Measurements from ENCODE around the gene GSK3B. TPM values are rescaled to one million over a fixed set of nuclear protein-coding genes. Genes with fewer than 3 reads are reported as not detected.

Gene GSK3B
- total and polyA plus RNA-seq, 10 of the 15 experiments (the other 5 are each of a cell fraction or from before 2014, with no cell fraction given): 8.5 to 49.8 (median 25.5) TPM

GRCh38 chr3:120029749-120030148, 64.5 kb downstream of the GSK3B start (continued):
- TF ChIP-seq CTCF (IDR thresholded peaks at IDR 0.05 in 2 of 3, conservative IDR thresholded peaks at IDR 0.05 in 1 of 3; ENCODE audit: control insufficient read depth in 2 of 3, extremely low read depth in 1 of 3, insufficient read depth in 1 of 3, low read depth in 3 of 3, low read length in 3 of 3) (no peak), TARDBP (IDR thresholded peaks at IDR 0.05; ENCODE audit: borderline replicate concordance) (no peak), TBL1XR1 (IDR thresholded peaks at IDR 0.05; ENCODE audit: low read depth, low read length) (no peak), MYC (IDR thresholded peaks at IDR 0.05; ENCODE audit: insufficient read depth, insufficient read length, insufficient replicate concordance, low read length, severe bottlenecking) (no peak), ASH2L (IDR thresholded peaks at IDR 0.05; ENCODE audit: borderline replicate concordance, low read depth) (no peak), NFYB (IDR thresholded peaks at IDR 0.05; ENCODE audit: insufficient read depth, low read depth, low read length) (no peak), NBN (IDR thresholded peaks at IDR 0.05) (no peak), SUZ12 (IDR thresholded peaks at IDR 0.05; ENCODE audit: unreplicated experiment) (no peak), TAF1 (IDR thresholded peaks at IDR 0.05; ENCODE audit: borderline replicate concordance, low read depth, low read length) (no peak)

- intact Hi-C loops (cut with micrococcal nuclease; ENCODE audit: unreplicated experiment) (no loop called here), in situ Hi-C loops (cut with MboI) (no loop called here)
- Histone ChIP-seq H2AFZ (ENCODE audit: control insufficient read depth, low read depth, low read length) (no peak overlapping the region), H3K27ac (ENCODE audit: control insufficient read depth, insufficient read depth) (no peak overlapping the region), H3K27me3 (replicated peaks in 1 of 2; ENCODE audit: control insufficient read depth in 2 of 2, insufficient read depth in 2 of 2, low read length in 1 of 2) (no peaks in the 10 kb centered on the region), H3K9me3 (replicated peaks; ENCODE audit: control insufficient read depth, insufficient read depth, low read length) (peaks cover 5% of the 10 kb centered on the region; the same call in 2 of the 3 replicates), H4K20me1 (ENCODE audit: control insufficient read depth, insufficient read depth) (no peaks in the 10 kb centered on the region), H3K36me3 (ENCODE audit: control insufficient read depth in 2 of 2, insufficient read depth in 2 of 2, low read length in 1 of 2) (peaks cover 0 to 2% of the 10 kb centered on the region in 2 experiments; a peak in 2 of 4 replicates), H3K4me2 (ENCODE audit: control insufficient read depth, insufficient read depth) (no peak overlapping the region), H3K4me1 (ENCODE audit: control insufficient read depth, insufficient read depth, low read length) (no peaks in the 10 kb centered on the region), H3K4me3 (no peak overlapping the region), H3K79me2 (ENCODE audit: control insufficient read depth, insufficient read depth, low read length) (peaks cover 85% of the 10 kb centered on the region), H3K9ac (ENCODE audit: control insufficient read depth, insufficient read depth, low read length) (no peak overlapping the region)
- ChIA-PET SMC1A (ENCODE audit: uncharacterized antibody, unreplicated experiment) (no interaction called here), RAD21 (ENCODE audit: unreplicated experiment) (interaction anchor here (1.4 kb wide), 1 partner anchor 66 kb away, joined by 3 read pairs; the partner anchor contains the start of gene GSK3B), POLR2A (no interaction called here), CTCF (no interaction called here)
- FAIRE-seq (no peak), DNase-seq (ENCODE audit: low read depth, low spot score) (no peak), ATAC-seq (no peak)
- WGBS (ENCODE audit: insufficient coverage, insufficient replicate concordance, low lambda C conversion rate, missing lambda C conversion rate): 96% methylated on average over 13 of the region's 13 CpGs
- BruUV-seq (replicated peaks): no TSS peak
- TF ChIP-seq MYB (IDR thresholded peaks at IDR 0.05; ENCODE audit: borderline replicate concordance, low read depth, low read length) (no peak), MXI1 (IDR thresholded peaks at IDR 0.05; ENCODE audit: low read depth, low read length) (no peak), PBX3 (IDR thresholded peaks at IDR 0.05; ENCODE audit: insufficient replicate concordance, low read depth, low read length) (no peak), BACH1 (IDR thresholded peaks at IDR 0.05; ENCODE audit: borderline replicate concordance) (no peak), FOS (IDR thresholded peaks at IDR 0.05; ENCODE audit: borderline replicate concordance, extremely low read depth, insufficient read length) (no peak), SMC3 (IDR thresholded peaks at IDR 0.05; ENCODE audit: borderline replicate concordance, low read length) (no peak), NR2F1 (conservative IDR thresholded peaks at IDR 0.05) (no peak), POU2F2 (IDR thresholded peaks at IDR 0.05; ENCODE audit: borderline replicate concordance, low read depth, low read length) (no peak), SMAD5 (IDR thresholded peaks at IDR 0.05; ENCODE audit: low read depth) (no peak)
- TF ChIP-seq, protein P1, sequence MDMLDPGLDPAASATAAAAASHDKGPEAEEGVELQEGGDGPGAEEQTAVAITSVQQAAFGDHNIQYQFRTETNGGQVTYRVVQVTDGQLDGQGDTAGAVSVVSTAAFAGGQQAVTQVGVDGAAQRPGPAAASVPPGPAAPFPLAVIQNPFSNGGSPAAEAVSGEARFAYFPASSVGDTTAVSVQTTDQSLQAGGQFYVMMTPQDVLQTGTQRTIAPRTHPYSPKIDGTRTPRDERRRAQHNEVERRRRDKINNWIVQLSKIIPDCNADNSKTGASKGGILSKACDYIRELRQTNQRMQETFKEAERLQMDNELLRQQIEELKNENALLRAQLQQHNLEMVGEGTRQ (IDR thresholded peaks at IDR 0.05; ENCODE audit: borderline replicate concordance, low read depth, low read length): no peak
These were observed 65.8 kb downstream of the GSK3B start for GRCh38 chr3:120028271-120029047.
